K562 (cell line): ENCODE measurements around the gene RECK. TPM values are rescaled to one million over a fixed set of nuclear protein-coding genes. Genes with fewer than 3 reads are reported as not detected.

ENCODE experiments used
- ATAC-seq: fragments of 200-7000 bp; cut with Tn5 transposase; 3 replicates; pipeline ENCODE4 v1.9.1; 2020; ENCODE audit warnings: moderate library complexity
- BruUV-seq: library from RNA; stranded (reverse); fragments of 400-500 nt; replicated peaks from 2 replicates; lab custom pipeline; 2021; lab: Mats Ljungman, UMichigan
- CTCF ChIA-PET: fragments of 300-600 bp; formaldehyde crosslinking; extraction: SDS; loops from one replicate; lab custom pipeline; 2021; ENCODE audit warnings: low intra/inter-chr PET ratio; lab: Yijun Ruan, JAX
- POLR2A ChIA-PET: fragments of 300-600, 350-650 bp; sonication (Branson Sonifier 250); formaldehyde crosslinking; extraction: SDS; loops from one replicate; lab custom pipeline; 2021; ENCODE audit warnings: antibody characterized with exemption, inconsistent platforms; lab: Yijun Ruan, JAX
- DNase-seq, 4 experiments: peaks; one replicate each; pipeline versions ENCODE4 v3.0.0 to v3.0.0-alpha.2; 2011 to 2018; ENCODE audit warnings: low spot score in 3 of 4, mixed read lengths in 3 of 4; ENCODE audit errors: extremely low read depth in 1 of 4
- FAIRE-seq: peaks from 2 replicates; lab custom pipeline; 2011; peaks lifted over from hg19 to GRCh38; lab: Jason Lieb, UNC
- H2AFZ ChIP-seq: 2 replicates; pipeline ENCODE4 v1.6.0; 2011; ENCODE audit warnings: low read depth, low read length, control low read depth, inconsistent platforms
- H3K27ac ChIP-seq: fragments of 200-600 bp; 3 replicates; pipeline ENCODE4 v1.8.0; 2011; ENCODE audit warnings: low read depth, mild to moderate bottlenecking, control low read depth, inconsistent platforms, low read length, moderate library complexity, mixed read lengths; ENCODE audit errors: extremely low read depth
- H3K27me3 ChIP-seq, 2 experiments: fragments of 300-600 bp in 1 of 2; 2 replicates in 1 of 2; 3 replicates in 1 of 2; pipeline versions ENCODE4 v1.6.0 to v1.8.0; 2011; ENCODE audit warnings: inconsistent platforms in 2 of 2, low read length in 2 of 2, mild to moderate bottlenecking in 1 of 2, mixed read lengths in 1 of 2, moderate library complexity in 1 of 2; ENCODE audit not compliant: control insufficient read depth in 2 of 2, insufficient read depth in 2 of 2
- H3K36me3 ChIP-seq: fragments of 300-600 bp; 3 replicates; pipeline ENCODE4 v1.8.0; 2011; ENCODE audit warnings: mild to moderate bottlenecking, low read length, inconsistent platforms; ENCODE audit not compliant: control insufficient read depth, insufficient read depth
- H3K4me1 ChIP-seq, 2 experiments: fragments of 200-600 bp in 1 of 2; replicated peaks in 1 of 2; 2 replicates in 1 of 2; 3 replicates in 1 of 2; pipeline versions ENCODE4 v1.5.1 to v1.8.0; 2011; ENCODE audit warnings: inconsistent platforms in 2 of 2, low read length in 2 of 2, mild to moderate bottlenecking in 1 of 2, mixed read lengths in 1 of 2, moderate library complexity in 1 of 2; ENCODE audit not compliant: control insufficient read depth in 2 of 2, insufficient read depth in 2 of 2
- H3K4me2 ChIP-seq: 2 replicates; pipeline ENCODE4 v1.6.1; 2011; ENCODE audit warnings: low read length, control low read depth, inconsistent platforms, mixed read lengths; ENCODE audit not compliant: insufficient read depth
- H3K4me3 ChIP-seq: fragments of 200-600 bp; sonication (generic), shearing (Covaris generic); 2 replicates; pipeline ENCODE4 v1.5.1; 2016; ENCODE audit warnings: control low read depth, inconsistent platforms
- H3K79me2 ChIP-seq: fragments of 200-600 bp; 3 replicates; pipeline ENCODE4 v1.8.0; 2011; ENCODE audit warnings: low read length, inconsistent platforms; ENCODE audit not compliant: control insufficient read depth, insufficient read depth
- H3K9ac ChIP-seq, 2 experiments: 2 replicates each; pipeline versions ENCODE4 v1.6.0 to v1.6.1; 2011; ENCODE audit warnings: low read depth in 2 of 2, low read length in 2 of 2, control low read depth in 1 of 2, inconsistent platforms in 1 of 2, mild to moderate bottlenecking in 1 of 2, mixed read lengths in 1 of 2; ENCODE audit not compliant: insufficient read depth in 1 of 2
- H3K9me1 ChIP-seq: one replicate; pipeline ENCODE4 v1.6.0; 2011; ENCODE audit warnings: inconsistent platforms, mild to moderate bottlenecking, low read length, moderate library complexity; ENCODE audit not compliant: control insufficient read depth, insufficient read depth
- H3K9me3 ChIP-seq: replicated peaks from 2 replicates; pipeline ENCODE4 v1.5.1; 2011; ENCODE audit warnings: low read depth, low read length, inconsistent platforms; ENCODE audit not compliant: control insufficient read depth, insufficient read depth
- H4K20me1 ChIP-seq: replicated peaks from 2 replicates; pipeline ENCODE4 v1.6.1; 2011; ENCODE audit warnings: low read length, inconsistent platforms, mixed read lengths; ENCODE audit not compliant: control insufficient read depth, insufficient read depth
- FOXA1 ChIP-seq: fragments of 450-650 bp; IDR thresholded peaks from 2 replicates; pipeline ENCODE4 v1.6.1; 2016; ENCODE audit warnings: mild to moderate bottlenecking, borderline replicate concordance
- KLF6 ChIP-seq: fragments of 250-450 bp; sonication (Bioruptor Pico); IDR thresholded peaks from 2 replicates; pipeline ENCODE4 v1.4.0; 2020; ENCODE audit warnings: mild to moderate bottlenecking, moderate library complexity, borderline replicate concordance
- MEF2D ChIP-seq: conservative IDR thresholded peaks from 2 replicates; pipeline ENCODE4 v1.6.1; 2016; ENCODE audit warnings: low read depth, missing genetic modification characterization, missing compliant biosample characterization
- MYC ChIP-seq, 2 experiments: fragments of 250-450 bp in 1 of 2; sonication (Bioruptor Pico) in 1 of 2; IDR thresholded peaks; 2 replicates each; pipeline versions ENCODE4 v1.5.1 to v1.6.1; 2012 to 2021; ENCODE audit warnings: low read depth in 2 of 2, borderline replicate concordance in 1 of 2, improper control_type of control experiment in 1 of 2, low read length in 1 of 2, mild to moderate bottlenecking in 1 of 2, moderate library complexity in 1 of 2
- ZSCAN32 ChIP-seq: fragments of 450-650 bp; formaldehyde crosslinking; IDR thresholded peaks from 2 replicates; pipeline ENCODE4 v1.4.0; 2020; ENCODE audit warnings: mild to moderate bottlenecking, moderate library complexity
- WGBS: fragments of 100-300 bp; shearing (Covaris generic); methylation state at CpG from one replicate; pipeline ENCODE4 v1.1.6; 2016; ENCODE audit warnings: low coverage, mixed read lengths; ENCODE audit not compliant: insufficient coverage; ENCODE audit errors: missing lambda C conversion rate; 5-methylcytosine and 5-hydroxymethylcytosine counted together
- in situ Hi-C: fragments of 300-500 bp; cut with MboI; formaldehyde crosslinking; loops from 4 replicates; pipeline ENCODE4 v1.15.0; 2018; ENCODE audit warnings: inconsistent platforms, mixed read lengths
- intact Hi-C: fragments of 100-400 bp; cut with micrococcal nuclease; formaldehyde crosslinking; loops from 2 replicates; pipeline ENCODE4 v1.14.2; 2022
- polyA plus RNA-seq, 8 experiments: library from polyadenylated mRNA; depleted of rRNA in 4 of 8; stranded (reverse) in 5 of 8; unstranded in 3 of 8; fragments of >200 nt; fragmentation: Nextera tagmentation in 2 of 8; fragmentation: Illumina TruSeq in 1 of 8; extraction: Ambion mirVana in 2 of 8; extraction: Trizol in 1 of 8; gene quantifications; 2 replicates each; pipeline versions ENCODE4 v1.2.1 to v1.2.3, GENCODE V29; 2011 to 2014; ENCODE audit warnings: inconsistent platforms in 1 of 8, missing spikeins in 1 of 8
- total RNA-seq, 7 experiments: library from RNA; depleted of rRNA in 6 of 7; stranded (reverse); fragments of >200 nt in 6 of 7; fragmentation: Illumina TruSeq in 2 of 7; extraction: Trizol in 2 of 7; gene quantifications; 2 replicates each; pipeline versions ENCODE4 v1.2.1 to v1.2.3, GENCODE V29; 2011 to 2021; ENCODE audit warnings: low replicate concordance in 1 of 7

RECK gene
- total and polyA plus RNA-seq, 9 of the 15 experiments (the other 6 are each of a cell fraction or from before 2014, with no cell fraction given): 0.04 to 0.36 (median 0.16) TPM

GRCh38 chr9:36035006-36035405 lies 1.7 kb upstream of the RECK start:
- intact Hi-C loops: no loop called here
- H3K9me3 ChIP-seq: no peaks in the 10 kb centered on the region
- ChIA-PET CTCF (no interaction called here), POLR2A (interaction anchor here (1.3 kb wide), 1 partner anchor 9 kb away, joined by 4 read pairs; no protein-coding TSS in a partner anchor)
- H3K4me1 ChIP-seq: peaks cover 2 to 15% of the 10 kb centered on the region in 2 experiments; a peak in 3 of 5 replicates
- H3K36me3 ChIP-seq: no peaks in the 10 kb centered on the region
- WGBS: 17% methylated on average over 2 of the region's 2 CpGs
- FAIRE-seq: no peak
- DNase-seq: no peak
- no TSS peak for BruUV-seq
- no peak overlapping the region for H3K27ac ChIP-seq
- ATAC-seq: no peak
- H3K27me3 ChIP-seq: peaks cover 0 to 12% of the 10 kb centered on the region in 2 experiments; a peak in 4 of 5 replicates
- no peak for TF ChIP-seq MYC (IDR thresholded peaks at IDR 0.05; ENCODE audit: low read depth, low read length)
- no peak for TF ChIP-seq MYC (CRISPR knock-in tag; IDR thresholded peaks at IDR 0.05; ENCODE audit: borderline replicate concordance, low read depth)
- TF ChIP-seq KLF6 (CRISPR knock-in tag): no peak
- TF ChIP-seq MEF2D (tag): no peak
- no peak for TF ChIP-seq FOXA1
- TF ChIP-seq ZSCAN32 (CRISPR knock-in tag): no peak
- H2AFZ ChIP-seq: no peak overlapping the region
- H3K4me3 ChIP-seq: no peak overlapping the region
- H4K20me1 ChIP-seq: no peaks in the 10 kb centered on the region
- H3K9ac ChIP-seq: no peak overlapping the region
- no peak overlapping the region for H3K4me2 ChIP-seq
- H3K79me2 ChIP-seq: no peaks in the 10 kb centered on the region
- no peaks in the 10 kb centered on the region for H3K9me1 ChIP-seq
- in situ Hi-C loops: no loop called here
